HepG2 (cell line): ENCODE results near the gene KLHL35. TPM values are rescaled to one million over a fixed set of nuclear protein-coding genes. Genes with fewer than 3 reads are reported as not detected.

Experiments used
- ATAC-seq: fragments of 200-7000 bp; cut with Tn5 transposase; 3 replicates; pipeline ENCODE4 v1.9.1; 2020; ENCODE audit warnings: mild to moderate bottlenecking, moderate library complexity
- BruUV-seq: library from RNA; stranded (reverse); fragments of 400-500 nt; replicated peaks from 2 replicates; lab custom pipeline; 2021; lab: Mats Ljungman, UMichigan
- CTCF ChIA-PET: fragments of 300-600 bp; formaldehyde crosslinking; extraction: SDS; loops from one replicate; lab custom pipeline; 2021; ENCODE audit warnings: low total read pairs, inconsistent platforms, low intra/inter-chr PET ratio; lab: Yijun Ruan, JAX
- POLR2A ChIA-PET: fragments of 350-600 bp; sonication (Branson Sonifier 250); formaldehyde crosslinking; loops from one replicate; lab custom pipeline; 2020; ENCODE audit warnings: antibody characterized with exemption, inconsistent platforms; lab: Yijun Ruan, JAX
- DNase-seq: peaks from one replicate; pipeline ENCODE4 v3.0.0-alpha.2; 2015; ENCODE audit warnings: low spot score
- FAIRE-seq: peaks from 3 replicates; lab custom pipeline; 2011; peaks lifted over from hg19 to GRCh38; lab: Jason Lieb, UNC
- H2AFZ ChIP-seq: one replicate; pipeline ENCODE4 v1.6.1; 2011; ENCODE audit warnings: low read length, inconsistent platforms
- H3K27ac ChIP-seq: fragments of 300-600 bp; 3 replicates; pipeline ENCODE4 v1.8.0; 2011; ENCODE audit warnings: mixed run types, mild to moderate bottlenecking, mixed read lengths, low read length, inconsistent platforms; ENCODE audit not compliant: insufficient read depth; ENCODE audit errors: extremely low read length
- H3K27me3 ChIP-seq, 2 experiments: fragments of 200-600 bp in 1 of 2; 2 replicates in 1 of 2; 3 replicates in 1 of 2; pipeline versions ENCODE4 v1.6.0 to v1.8.0; 2011; ENCODE audit warnings: low read length in 2 of 2, mild to moderate bottlenecking in 2 of 2, moderate library complexity in 2 of 2, inconsistent platforms in 1 of 2; ENCODE audit not compliant: insufficient read depth in 2 of 2, control insufficient read depth in 1 of 2
- H3K36me3 ChIP-seq, 2 experiments: fragments of 200-600 bp in 1 of 2; replicated peaks in 1 of 2; 2 replicates in 1 of 2; 3 replicates in 1 of 2; pipeline versions ENCODE4 v1.5.1 to v1.8.0; 2011; ENCODE audit warnings: low read length in 2 of 2, inconsistent platforms in 1 of 2; ENCODE audit not compliant: insufficient read depth in 2 of 2, control insufficient read depth in 1 of 2
- H3K4me1 ChIP-seq: 2 replicates; pipeline ENCODE4 v1.5.1; 2012; ENCODE audit warnings: low read length, inconsistent platforms; ENCODE audit not compliant: insufficient read depth
- H3K4me2 ChIP-seq: 2 replicates; pipeline ENCODE4 v1.6.0; 2011; ENCODE audit warnings: low read depth, low read length, inconsistent platforms
- H3K4me3 ChIP-seq, 3 experiments: fragments of 200-600 bp in 1 of 3; sonication (generic), shearing (Covaris generic) in 1 of 3; replicated peaks in 1 of 3; 2 replicates each; pipeline ENCODE4 v1.5.1; 2011 to 2016; ENCODE audit warnings: low read length in 3 of 3, inconsistent platforms in 2 of 3, low read depth in 2 of 3, mild to moderate bottlenecking in 2 of 3, control low read depth in 1 of 3, mixed read lengths in 1 of 3; ENCODE audit not compliant: insufficient read depth in 1 of 3
- H3K79me2 ChIP-seq: one replicate; pipeline ENCODE4 v1.6.1; 2011; ENCODE audit warnings: low read length, inconsistent platforms; ENCODE audit not compliant: insufficient read depth
- H3K9ac ChIP-seq: 2 replicates; pipeline ENCODE4 v1.6.0; 2011; ENCODE audit warnings: mild to moderate bottlenecking, low read depth, low read length, inconsistent platforms; ENCODE audit not compliant: insufficient read depth
- H3K9me3 ChIP-seq: 2 replicates; pipeline ENCODE4 v1.5.1; 2012; ENCODE audit warnings: mild to moderate bottlenecking, low read length
- H4K20me1 ChIP-seq: 2 replicates; pipeline ENCODE4 v1.6.0; 2011; ENCODE audit warnings: inconsistent platforms, mild to moderate bottlenecking, low read length, moderate library complexity; ENCODE audit not compliant: insufficient read depth
- HDAC2 ChIP-seq: sonication (generic); formaldehyde crosslinking; IDR thresholded peaks from 2 replicates; pipeline ENCODE4 v1.4.0; 2020; ENCODE audit warnings: missing genetic modification reagents
- ISL2 ChIP-seq: sonication (generic); formaldehyde crosslinking; IDR thresholded peaks from 2 replicates; pipeline ENCODE4 v1.5.0; 2020; ENCODE audit warnings: missing genetic modification reagents
- JDP2 ChIP-seq: sonication (generic); formaldehyde crosslinking; IDR thresholded peaks from 2 replicates; pipeline ENCODE4 v1.8.1; 2022; ENCODE audit warnings: missing genetic modification reagents, borderline replicate concordance
- KAT8 ChIP-seq: IDR thresholded peaks from 2 replicates; pipeline ENCODE4 v1.6.1; 2016; ENCODE audit warnings: missing genetic modification reagents, missing compliant biosample characterization
- NFE2 ChIP-seq: sonication (generic); formaldehyde crosslinking; IDR thresholded peaks from 2 replicates; pipeline ENCODE4 v1.4.0; 2020; ENCODE audit warnings: missing genetic modification reagents
- PLRG1 ChIP-seq: fragments of 450-650 bp; conservative IDR thresholded peaks from 2 replicates; pipeline ENCODE4 v1.6.1; 2016
- RBM22 ChIP-seq: fragments of 200-400 bp; formaldehyde crosslinking; optimal IDR thresholded peaks from 2 replicates; pipeline ENCODE3; 2017; ENCODE audit warnings: mild to moderate bottlenecking, low read length, moderate library complexity
- RFXANK ChIP-seq: IDR thresholded peaks from 2 replicates; pipeline ENCODE4 v1.6.1; 2016
- ZBTB33 ChIP-seq: sonication (generic); formaldehyde crosslinking; IDR thresholded peaks from 2 replicates; pipeline ENCODE4 v1.4.0; 2020; ENCODE audit warnings: missing genetic modification reagents
- ZMYM3 ChIP-seq: sonication (generic); formaldehyde crosslinking; IDR thresholded peaks from 2 replicates; pipeline ENCODE4 v1.5.1; 2020; ENCODE audit warnings: mild to moderate bottlenecking, missing genetic modification reagents
- ZNF513 ChIP-seq: sonication (generic); formaldehyde crosslinking; conservative IDR thresholded peaks from 2 replicates; pipeline ENCODE4 v1.5.0; 2020; ENCODE audit warnings: missing genetic modification reagents
- ZNF574 ChIP-seq: sonication (generic); formaldehyde crosslinking; IDR thresholded peaks from 2 replicates; pipeline ENCODE4 v1.4.0; 2020; ENCODE audit warnings: missing genetic modification reagents
- ZNF747 ChIP-seq: sonication (generic); formaldehyde crosslinking; IDR thresholded peaks from 2 replicates; pipeline ENCODE4 v1.8.1; 2023; ENCODE audit warnings: missing genetic modification reagents, mild to moderate bottlenecking, borderline replicate concordance
- ZNF768 ChIP-seq: sonication (generic); formaldehyde crosslinking; IDR thresholded peaks from 2 replicates; pipeline ENCODE4 v1.4.0; 2020; ENCODE audit warnings: missing genetic modification reagents
- ZNF777 ChIP-seq: sonication (generic); formaldehyde crosslinking; IDR thresholded peaks from 2 replicates; pipeline ENCODE4 v1.4.0; 2020; ENCODE audit warnings: missing genetic modification reagents
- WGBS: methylation state at CpG from one replicate; pipeline ENCODE4 v1.1.6; 2017; ENCODE audit warnings: low lambda C conversion rate; 5-methylcytosine and 5-hydroxymethylcytosine counted together
- in situ Hi-C: cut with HindIII; loops from 2 replicates; pipeline ENCODE4 v1.10.0; 2017; ENCODE audit warnings: low pct_unique_long_range_greater_than_20kb; ENCODE audit not compliant: extremely low pct_ligation_motif_present
- intact Hi-C: fragments of 100-400 bp; cut with micrococcal nuclease; formaldehyde crosslinking; loops from one replicate; pipeline ENCODE4 v1.10.0; 2022; ENCODE audit not compliant: unreplicated experiment
- polyA plus RNA-seq, 8 experiments: library from polyadenylated mRNA; depleted of rRNA in 3 of 8; stranded (reverse) in 7 of 8; unstranded in 1 of 8; fragments of >200 nt; fragmentation: Illumina TruSeq in 4 of 8; extraction: Trizol in 4 of 8; gene quantifications; 2 replicates each; pipeline versions ENCODE4 v1.2.1 to v1.2.3, GENCODE V29; 2011 to 2016; ENCODE audit warnings: low read depth in 4 of 8, missing spikeins in 1 of 8, mixed read lengths in 1 of 8; ENCODE audit not compliant: insufficient read depth in 1 of 8
- total RNA-seq, 5 experiments: library from RNA; depleted of rRNA; stranded (reverse); fragments of >200 nt; fragmentation: Illumina TruSeq; extraction: Trizol; gene quantifications; 2 replicates each; pipeline ENCODE4 v1.2.3, GENCODE V29; 2016; ENCODE audit warnings: low read depth in 1 of 5
- TF ChIP-seq, protein P1 (sequence below): sonication (generic); formaldehyde crosslinking; IDR thresholded peaks from 2 replicates; pipeline ENCODE4 v1.5.1; 2020; ENCODE audit warnings: mild to moderate bottlenecking, missing genetic modification reagents, moderate library complexity

KLHL35 gene
- total and polyA plus RNA-seq, 2 of the 13 experiments (the other 11 are each of a cell fraction or from before 2014, with no cell fraction given) = not detected

- peaks cover 52% of the 10 kb centered on the region for H3K4me1 ChIP-seq
- 91% methylated on average over 25 of the region's 29 CpGs for WGBS
- CTCF ChIA-PET = interaction anchor here (0.8 kb wide), 1 partner anchor 37 kb away, joined by 4 read pairs; no protein-coding TSS in a partner anchor
- H4K20me1 ChIP-seq = peaks cover 10% of the 10 kb centered on the region
- in situ Hi-C loops (no loop called here), intact Hi-C loops (no loop called here)
- no peak overlapping the region for H3K4me3 ChIP-seq
- no peak overlapping the region for H3K9ac ChIP-seq
- peaks cover under 1 to 9% of the 10 kb centered on the region in 2 experiments; a peak in 2 of 5 replicates for H3K27me3 ChIP-seq
- ATAC-seq (no peak), FAIRE-seq (peak; percentile 8), DNase-seq (no peak)
- H2AFZ ChIP-seq = no peak overlapping the region
- no peaks in the 10 kb centered on the region for H3K9me3 ChIP-seq
- POLR2A ChIA-PET = interaction anchor here (1.2 to 1.6 kb wide), 2 partner anchors 17 to 25 kb away, joined by 3 to 5 read pairs; no protein-coding TSS in a partner anchor
- H3K79me2 ChIP-seq = no peaks in the 10 kb centered on the region
- BruUV-seq = no TSS peak
- H3K36me3 ChIP-seq = no peaks in the 10 kb centered on the region
- H3K4me2 ChIP-seq = no peak overlapping the region
- no peak overlapping the region for H3K27ac ChIP-seq
- TF ChIP-seq HDAC2 (CRISPR knock-in tag) (no peak), ZNF513 (CRISPR knock-in tag) (no peak), ZMYM3 (no peak), ZNF747 (CRISPR knock-in tag) (no peak), RFXANK (CRISPR knock-in tag) (no peak), ZNF574 (0 out of 2 replicates have a peak, but pooled peaks have one; percentile 16), PLRG1 (no peak), ZNF777 (CRISPR knock-in tag) (no peak), ZBTB33 (CRISPR knock-in tag) (peak; percentile 18; the same call in 1 of the 2 replicates), ZNF768 (CRISPR knock-in tag) (peak; percentile 38; the same call in 1 of the 2 replicates), KAT8 (no peak), RBM22 (no peak), NFE2 (CRISPR knock-in tag) (no peak), JDP2 (CRISPR knock-in tag) (no peak), ISL2 (CRISPR knock-in tag) (no peak)
- TF ChIP-seq, protein P1, sequence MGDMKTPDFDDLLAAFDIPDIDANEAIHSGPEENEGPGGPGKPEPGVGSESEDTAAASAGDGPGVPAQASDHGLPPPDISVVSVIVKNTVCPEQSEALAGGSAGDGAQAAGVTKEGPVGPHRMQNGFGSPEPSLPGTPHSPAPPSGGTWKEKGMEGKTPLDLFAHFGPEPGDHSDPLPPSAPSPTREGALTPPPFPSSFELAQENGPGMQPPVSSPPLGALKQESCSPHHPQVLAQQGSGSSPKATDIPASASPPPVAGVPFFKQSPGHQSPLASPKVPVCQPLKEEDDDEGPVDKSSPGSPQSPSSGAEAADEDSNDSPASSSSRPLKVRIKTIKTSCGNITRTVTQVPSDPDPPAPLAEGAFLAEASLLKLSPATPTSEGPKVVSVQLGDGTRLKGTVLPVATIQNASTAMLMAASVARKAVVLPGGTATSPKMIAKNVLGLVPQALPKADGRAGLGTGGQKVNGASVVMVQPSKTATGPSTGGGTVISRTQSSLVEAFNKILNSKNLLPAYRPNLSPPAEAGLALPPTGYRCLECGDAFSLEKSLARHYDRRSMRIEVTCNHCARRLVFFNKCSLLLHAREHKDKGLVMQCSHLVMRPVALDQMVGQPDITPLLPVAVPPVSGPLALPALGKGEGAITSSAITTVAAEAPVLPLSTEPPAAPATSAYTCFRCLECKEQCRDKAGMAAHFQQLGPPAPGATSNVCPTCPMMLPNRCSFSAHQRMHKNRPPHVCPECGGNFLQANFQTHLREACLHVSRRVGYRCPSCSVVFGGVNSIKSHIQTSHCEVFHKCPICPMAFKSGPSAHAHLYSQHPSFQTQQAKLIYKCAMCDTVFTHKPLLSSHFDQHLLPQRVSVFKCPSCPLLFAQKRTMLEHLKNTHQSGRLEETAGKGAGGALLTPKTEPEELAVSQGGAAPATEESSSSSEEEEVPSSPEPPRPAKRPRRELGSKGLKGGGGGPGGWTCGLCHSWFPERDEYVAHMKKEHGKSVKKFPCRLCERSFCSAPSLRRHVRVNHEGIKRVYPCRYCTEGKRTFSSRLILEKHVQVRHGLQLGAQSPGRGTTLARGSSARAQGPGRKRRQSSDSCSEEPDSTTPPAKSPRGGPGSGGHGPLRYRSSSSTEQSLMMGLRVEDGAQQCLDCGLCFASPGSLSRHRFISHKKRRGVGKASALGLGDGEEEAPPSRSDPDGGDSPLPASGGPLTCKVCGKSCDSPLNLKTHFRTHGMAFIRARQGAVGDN (CRISPR knock-in tag) = peak; percentile 22; the same call in 1 of the 2 replicates
Measured at GRCh38 chr11:75425422-75425821, 7.6 kb downstream of the KLHL35 start.
